ENCODE data around the gene IER3.
"Not testable (repeated sequence)": the region's sequence is repeated elsewhere in the genome, so short reads cannot be mapped to it uniquely, and the experiment has no call there.

The IER3 gene

GRCh38 chr6:30763155-30763617, 18.8 kb upstream of the IER3 start:
- Mint-ChIP-seq H3K36me3 (ENCODE audit: low read depth) (no peaks in the 10 kb centered on the region), H3K27ac (peak overlapping the region; percentile 76 to 92 (median 88)), H3K9me3 (peaks cover 2% of the 10 kb centered on the region), H3K27me3 (ENCODE audit: low read depth) (peaks cover 5% of the 10 kb centered on the region), H3K4me1 (peaks cover 46% of the 10 kb centered on the region), H3K4me3 (peak overlapping the region in 1 of 3 experiments; percentile 25)
- no peak for TF ChIP-seq CTCF (IDR thresholded peaks at IDR 0.05; ENCODE audit: unreplicated experiment in 3 of 3)

GRCh38 chr6:30761791-30762429, 17.6 kb upstream of the IER3 start:
- no peak for TF ChIP-seq CTCF (IDR thresholded peaks at IDR 0.05; ENCODE audit: unreplicated experiment in 3 of 3)
- H3K27ac Mint-ChIP-seq = peak overlapping the region; percentile 63 to 94 (median 79)

DNA sequence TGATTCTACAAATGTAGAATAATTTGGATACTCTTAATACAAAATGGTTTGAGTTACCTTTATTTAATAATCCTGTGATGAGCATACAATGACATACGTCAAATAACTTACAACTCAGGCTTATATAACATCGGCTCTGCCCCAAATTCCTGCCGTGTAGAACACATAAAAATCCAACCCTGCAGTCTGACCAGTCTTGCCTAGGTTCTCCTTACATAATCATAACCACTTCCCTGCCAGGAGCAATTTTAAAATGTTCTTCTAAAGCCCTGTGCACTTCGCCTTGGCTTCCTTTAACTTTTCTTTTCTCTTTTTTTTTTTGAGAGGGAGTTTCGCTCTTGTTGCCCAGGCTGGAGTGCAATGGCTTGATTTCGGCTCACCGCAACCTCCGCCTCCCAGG, 16.2 kb upstream of the IER3 start:
- Mint-ChIP-seq H3K27me3 (ENCODE audit: low read depth) (peaks cover 5% of the 10 kb centered on the region), H3K9me3 (no peaks in the 10 kb centered on the region), H3K36me3 (ENCODE audit: low read depth) (no peaks in the 10 kb centered on the region), H3K4me1 (peaks cover 39% of the 10 kb centered on the region), H3K4me3 (no peak overlapping the region), H3K27ac (peak overlapping the region; percentile 71 to 94 (median 76))
- no peak for TF ChIP-seq CTCF (IDR thresholded peaks at IDR 0.05; ENCODE audit: unreplicated experiment in 3 of 3)

More at GRCh38 chr6:30761791-30762429, 17.6 kb upstream of the IER3 start:
- peaks cover 5% of the 10 kb centered on the region for H3K27me3 Mint-ChIP-seq (ENCODE audit: low read depth)
- no peaks in the 10 kb centered on the region for H3K36me3 Mint-ChIP-seq (ENCODE audit: low read depth)
- H3K4me1 Mint-ChIP-seq = peaks cover 46% of the 10 kb centered on the region
- peaks cover 2% of the 10 kb centered on the region for H3K9me3 Mint-ChIP-seq
- no peak overlapping the region for H3K4me3 Mint-ChIP-seq

DNA sequence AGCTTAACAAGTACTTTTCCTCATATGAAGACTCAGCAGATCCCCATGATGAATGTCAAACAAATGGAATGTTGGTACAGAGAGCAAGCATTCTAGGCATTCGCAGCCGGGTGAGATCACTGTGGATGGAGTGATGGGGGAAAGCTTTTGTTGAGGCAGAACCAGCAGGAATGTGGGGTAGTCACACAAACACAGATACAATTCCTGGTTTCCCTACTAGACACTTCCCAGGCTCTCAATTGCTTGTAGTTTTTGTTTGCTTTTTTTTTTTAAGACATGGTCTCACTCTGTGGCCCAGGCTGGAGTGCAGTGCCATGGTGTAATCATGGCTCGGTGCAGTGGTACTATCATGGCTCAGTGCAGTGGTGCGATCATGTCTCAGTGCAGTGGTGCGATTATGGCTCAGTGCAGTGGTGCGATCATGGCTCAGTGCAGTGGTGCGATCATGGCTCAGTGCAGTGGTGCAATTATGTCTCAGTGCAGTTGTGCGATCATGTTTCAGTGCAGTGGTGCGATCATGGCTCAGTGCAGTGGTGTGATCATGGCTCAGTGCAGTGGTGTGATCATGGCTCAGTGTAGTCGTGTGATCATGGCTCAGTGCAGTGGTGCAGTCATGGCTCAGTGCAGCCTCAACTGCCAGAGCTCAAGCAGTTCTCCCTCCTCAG, 15.4 kb upstream of the IER3 start:
- Mint-ChIP-seq H3K27ac (peak overlapping the region; percentile 69 to 94 (median 76)), H3K27me3 (ENCODE audit: low read depth) (no peaks in the 10 kb centered on the region), H3K36me3 (ENCODE audit: low read depth) (no peaks in the 10 kb centered on the region), H3K9me3 (no peaks in the 10 kb centered on the region), H3K4me3 (no peak overlapping the region), H3K4me1 (peaks cover 33% of the 10 kb centered on the region)
- TF ChIP-seq CTCF (IDR thresholded peaks at IDR 0.05; ENCODE audit: unreplicated experiment in 3 of 3) = no peak

DNA sequence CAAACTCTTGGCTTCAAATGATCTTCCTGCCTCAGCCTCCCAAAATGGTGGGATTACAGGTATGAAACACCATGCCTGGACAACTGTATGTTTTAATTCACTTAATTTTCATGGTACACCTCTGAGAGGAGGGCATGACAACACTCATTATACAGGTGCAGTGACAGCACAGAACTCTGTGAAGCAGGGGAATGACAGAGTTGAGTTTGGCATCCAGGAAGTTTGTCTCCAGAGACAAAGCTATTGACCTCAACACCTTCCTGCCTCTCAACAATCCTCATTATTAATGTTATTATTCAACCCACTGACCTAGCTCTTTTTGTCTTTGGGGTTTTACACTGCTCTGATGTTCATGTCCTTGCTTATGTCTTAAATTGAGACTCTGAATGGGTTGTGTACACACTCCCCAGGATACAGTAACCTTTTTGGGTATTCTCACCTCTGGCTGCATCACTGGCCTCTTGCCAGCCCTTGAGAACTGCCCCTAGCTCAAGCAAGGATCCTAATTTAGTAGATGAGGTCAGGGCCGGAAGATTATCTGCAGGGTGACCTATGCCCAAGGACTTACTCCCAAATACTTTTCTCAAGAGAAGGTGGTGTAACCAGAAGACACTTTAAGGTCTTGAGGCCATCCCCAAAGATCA, 13.0 kb upstream of the IER3 start:
- H3K9me3 Mint-ChIP-seq = no peaks in the 10 kb centered on the region
- no peaks in the 10 kb centered on the region for H3K27me3 Mint-ChIP-seq (ENCODE audit: low read depth)
- peaks cover 27% of the 10 kb centered on the region for H3K4me1 Mint-ChIP-seq
- H3K27ac Mint-ChIP-seq = peak overlapping the region in 1 of 3 experiments; percentile 25
- H3K36me3 Mint-ChIP-seq (ENCODE audit: low read depth) = no peaks in the 10 kb centered on the region
- TF ChIP-seq CTCF (IDR thresholded peaks at IDR 0.05; ENCODE audit: unreplicated experiment in 3 of 3) = no peak
- H3K4me3 Mint-ChIP-seq = no peak overlapping the region

- H3K27me3 Mint-ChIP-seq (ENCODE audit: low read depth); H3K9me3 Mint-ChIP-seq; H3K4me3 Mint-ChIP-seq; H3K36me3 Mint-ChIP-seq (ENCODE audit: low read depth); H3K27ac Mint-ChIP-seq: not testable (repeated sequence)
- H3K4me1 Mint-ChIP-seq = peaks cover 34% of the 10 kb centered on the region
Observed at GRCh38 chr6:30756405-30757003, 12.2 kb upstream of the IER3 start.

All from nephron (organoid).